CD4-positive, alpha-beta T cell treated with Interleukin-4 for 1 hour (primary cell): Measurements from ENCODE around the gene PTPRR.

ENCODE experiments used
- DNase-seq, 2 donors: peaks; one replicate each; pipeline ENCODE4 v3.0.0-alpha.2; 2020 to 2022

Gene PTPRR

GRCh38 chr12:70785896-70786295 is 134.6 kb downstream of the PTPRR start:
- DNase-seq, result no peak

- DNase-seq, result no peak
Observed at GRCh38 chr12:70784042-70784668, 136.4 kb downstream of the PTPRR start.

- DNase-seq, result no peak
Observed at GRCh38 chr12:70783455-70783854, 137.1 kb downstream of the PTPRR start.

GRCh38 chr12:70779250-70779649 is 141.3 kb downstream of the PTPRR start:
- DNase-seq, result no peak

GRCh38 chr12:70774055-70774454 is 146.5 kb downstream of the PTPRR start:
- DNase-seq, result no peak

- DNase-seq, result no peak
Observed at GRCh38 chr12:70772836-70773235, 147.7 kb downstream of the PTPRR start.

- DNase-seq, result no peak
Observed at GRCh38 chr12:70771581-70771980, 149.0 kb downstream of the PTPRR start.

- DNase-seq, result no peak
Observed at GRCh38 chr12:70763666-70764065, 156.9 kb downstream of the PTPRR start.

GRCh38 chr12:70762000-70762399 is 158.5 kb downstream of the PTPRR start:
- no peak for DNase-seq

- DNase-seq, result no peak
Observed at GRCh38 chr12:70759161-70759918, 161.2 kb downstream of the PTPRR start.

GRCh38 chr12:70758494-70758845 is 162.1 kb downstream of the PTPRR start:
- DNase-seq, result no peak

GRCh38 chr12:70757830-70758493 is 162.6 kb downstream of the PTPRR start:
- DNase-seq, result no peak

GRCh38 chr12:70756791-70757190 is 163.7 kb downstream of the PTPRR start:
- no peak for DNase-seq

- no peak for DNase-seq
Observed at GRCh38 chr12:70756118-70756517, 164.4 kb downstream of the PTPRR start.

GRCh38 chr12:70754330-70754741 is 166.2 kb downstream of the PTPRR start:
- DNase-seq, result no peak

- DNase-seq, result no peak
Observed at GRCh38 chr12:70752327-70752726, 168.2 kb downstream of the PTPRR start.

- DNase-seq, result no peak
Observed at GRCh38 chr12:70749931-70750330, 170.6 kb downstream of the PTPRR start.

GRCh38 chr12:70748809-70749208 is 171.7 kb downstream of the PTPRR start:
- no peak for DNase-seq

GRCh38 chr12:70747445-70748260 is 172.9 kb downstream of the PTPRR start:
- no peak for DNase-seq

GRCh38 chr12:70745048-70745447 is 175.5 kb downstream of the PTPRR start:
- no peak for DNase-seq

GRCh38 chr12:70744178-70744577 is 176.4 kb downstream of the PTPRR start:
- no peak for DNase-seq

GRCh38 chr12:70741256-70741655 is 179.3 kb downstream of the PTPRR start:
- DNase-seq, result no peak

- DNase-seq, result no peak
Observed at GRCh38 chr12:70739756-70740155, 180.8 kb downstream of the PTPRR start.
